Measurements from ENCODE around the gene NUBPL.

The NUBPL gene

DNA sequence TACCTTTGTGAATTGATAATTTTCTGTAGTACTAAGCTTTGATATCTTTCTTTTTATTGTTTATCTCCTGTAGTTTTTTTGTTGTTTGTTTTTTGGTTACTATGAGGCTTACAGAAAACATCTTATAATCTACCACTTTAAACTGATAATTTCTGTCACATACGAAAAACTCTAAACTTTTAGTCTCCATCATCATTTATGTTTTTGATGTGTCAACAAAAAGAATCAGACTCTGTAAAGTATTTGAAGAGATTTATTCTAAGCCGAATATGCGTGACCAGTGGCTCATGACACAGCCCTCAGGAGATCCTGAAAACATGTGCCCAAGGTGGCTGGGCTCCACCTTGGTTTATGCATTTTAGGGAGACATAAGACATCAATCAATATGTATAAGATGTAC, 348.8 kb downstream of the NUBPL start:
- Histone ChIP-seq H3K4me3 (no peak overlapping the region), H3K27ac (no peak overlapping the region)
- DNase-seq (ENCODE audit: low spot score): no peak
- TF ChIP-seq, protein P1, sequence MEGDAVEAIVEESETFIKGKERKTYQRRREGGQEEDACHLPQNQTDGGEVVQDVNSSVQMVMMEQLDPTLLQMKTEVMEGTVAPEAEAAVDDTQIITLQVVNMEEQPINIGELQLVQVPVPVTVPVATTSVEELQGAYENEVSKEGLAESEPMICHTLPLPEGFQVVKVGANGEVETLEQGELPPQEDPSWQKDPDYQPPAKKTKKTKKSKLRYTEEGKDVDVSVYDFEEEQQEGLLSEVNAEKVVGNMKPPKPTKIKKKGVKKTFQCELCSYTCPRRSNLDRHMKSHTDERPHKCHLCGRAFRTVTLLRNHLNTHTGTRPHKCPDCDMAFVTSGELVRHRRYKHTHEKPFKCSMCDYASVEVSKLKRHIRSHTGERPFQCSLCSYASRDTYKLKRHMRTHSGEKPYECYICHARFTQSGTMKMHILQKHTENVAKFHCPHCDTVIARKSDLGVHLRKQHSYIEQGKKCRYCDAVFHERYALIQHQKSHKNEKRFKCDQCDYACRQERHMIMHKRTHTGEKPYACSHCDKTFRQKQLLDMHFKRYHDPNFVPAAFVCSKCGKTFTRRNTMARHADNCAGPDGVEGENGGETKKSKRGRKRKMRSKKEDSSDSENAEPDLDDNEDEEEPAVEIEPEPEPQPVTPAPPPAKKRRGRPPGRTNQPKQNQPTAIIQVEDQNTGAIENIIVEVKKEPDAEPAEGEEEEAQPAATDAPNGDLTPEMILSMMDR (IDR thresholded peaks at IDR 0.05): no peak
